SK-N-SH treated with all-trans-retinoic acid at 6 μM for 48 hours (cell line): ENCODE results near the gene AGAP1.

ENCODE experiments used
- ATAC-seq: fragments of 200-7000 bp; cut with Tn5 transposase; 3 replicates; pipeline ENCODE4 v1.9.1; 2020; ENCODE audit warnings: mild to moderate bottlenecking, moderate library complexity
- ARNTL ChIP-seq: fragments of 450-650 bp; formaldehyde crosslinking; IDR thresholded peaks from 2 replicates; pipeline ENCODE4 v1.5.0; 2020; ENCODE audit warnings: low read depth, mild to moderate bottlenecking, moderate library complexity, borderline replicate concordance
- BACH2 ChIP-seq: fragments of 250-450 bp; sonication (Bioruptor Pico); IDR thresholded peaks from 2 replicates; pipeline ENCODE4 v1.9.0; 2021; ENCODE audit warnings: mild to moderate bottlenecking, borderline replicate concordance
- CSDC2 ChIP-seq: fragments of 250-450 bp; sonication (Bioruptor Pico); IDR thresholded peaks from 2 replicates; pipeline ENCODE4 v1.5.0; 2020; ENCODE audit warnings: mild to moderate bottlenecking, moderate library complexity
- GLIS3 ChIP-seq: fragments of 250-450 bp; sonication (Bioruptor Pico); IDR thresholded peaks from 2 replicates; pipeline ENCODE4 v1.5.0; 2020; ENCODE audit warnings: mild to moderate bottlenecking, moderate library complexity
- ISL1 ChIP-seq: fragments of 250-450 bp; sonication (Bioruptor Pico); IDR thresholded peaks from 2 replicates; pipeline ENCODE4 v2.1.2; 2022; ENCODE audit warnings: mild to moderate bottlenecking, moderate library complexity
- OSR1 ChIP-seq: fragments of 250-450 bp; sonication (Bioruptor Pico); IDR thresholded peaks from 2 replicates; pipeline ENCODE4 v1.8.0; 2022; ENCODE audit warnings: moderate library complexity, mild to moderate bottlenecking, inconsistent platforms
- PPARA ChIP-seq: fragments of 250-450 bp; sonication (Bioruptor Pico); IDR thresholded peaks from 2 replicates; pipeline ENCODE4 v1.5.0; 2020; ENCODE audit warnings: mild to moderate bottlenecking, borderline replicate concordance
- RARB ChIP-seq: fragments of 250-450 bp; sonication (Bioruptor Pico); IDR thresholded peaks from 2 replicates; pipeline ENCODE4 v1.8.0; 2021; ENCODE audit warnings: mild to moderate bottlenecking, moderate library complexity
- SNAI2 ChIP-seq: fragments of 250-450 bp; sonication (Bioruptor Pico); IDR thresholded peaks from 2 replicates; pipeline ENCODE4 v1.5.0; 2020; ENCODE audit warnings: mild to moderate bottlenecking, moderate library complexity
- TOX ChIP-seq: fragments of 250-450 bp; sonication (Bioruptor Pico); IDR thresholded peaks from 2 replicates; pipeline ENCODE4 v1.8.0; 2021; ENCODE audit warnings: mild to moderate bottlenecking, moderate library complexity, borderline replicate concordance
- ZC3H10 ChIP-seq: fragments of 250-450 bp; sonication (Bioruptor Pico); IDR thresholded peaks from 2 replicates; pipeline ENCODE4 v1.5.1; 2021; ENCODE audit warnings: mild to moderate bottlenecking, moderate library complexity
- ZFP3 ChIP-seq: fragments of 250-450 bp; sonication (Bioruptor Pico); IDR thresholded peaks from 2 replicates; pipeline ENCODE4 v1.5.0; 2020; ENCODE audit warnings: mild to moderate bottlenecking, moderate library complexity
- ZFP30 ChIP-seq: fragments of 450-650 bp; formaldehyde crosslinking; IDR thresholded peaks from 2 replicates; pipeline ENCODE4 v1.5.0; 2022; ENCODE audit warnings: mild to moderate bottlenecking, moderate library complexity
- ZNF565 ChIP-seq: fragments of 450-650 bp; formaldehyde crosslinking; conservative IDR thresholded peaks from 2 replicates; pipeline ENCODE4 v1.5.0; 2020; ENCODE audit warnings: low read depth, mild to moderate bottlenecking, moderate library complexity
- ZNF70 ChIP-seq: fragments of 450-650 bp; formaldehyde crosslinking; IDR thresholded peaks from 2 replicates; pipeline ENCODE4 v1.5.0; 2020; ENCODE audit warnings: mild to moderate bottlenecking, moderate library complexity
- ZNF8 ChIP-seq: fragments of 450-650 bp; formaldehyde crosslinking; IDR thresholded peaks from 2 replicates; pipeline ENCODE4 v1.5.0; 2020; ENCODE audit warnings: mild to moderate bottlenecking, moderate library complexity
- TF ChIP-seq, protein P1 (sequence below): fragments of 250-450 bp; sonication (Bioruptor Pico); IDR thresholded peaks from 2 replicates; pipeline ENCODE4 v1.5.1; 2021; ENCODE audit warnings: mild to moderate bottlenecking, moderate library complexity
- TF ChIP-seq, protein P2 (sequence below): fragments of 250-450 bp; sonication (Bioruptor Pico); IDR thresholded peaks from 2 replicates; pipeline ENCODE4 v1.5.0; 2020; ENCODE audit warnings: mild to moderate bottlenecking, moderate library complexity
- TF ChIP-seq, protein P3 (sequence below): fragments of 250-450 bp; sonication (Bioruptor Pico); IDR thresholded peaks from 2 replicates; pipeline ENCODE4 v1.8.0; 2021; ENCODE audit warnings: low read depth, mild to moderate bottlenecking, moderate library complexity, borderline replicate concordance

Gene AGAP1

DNA sequence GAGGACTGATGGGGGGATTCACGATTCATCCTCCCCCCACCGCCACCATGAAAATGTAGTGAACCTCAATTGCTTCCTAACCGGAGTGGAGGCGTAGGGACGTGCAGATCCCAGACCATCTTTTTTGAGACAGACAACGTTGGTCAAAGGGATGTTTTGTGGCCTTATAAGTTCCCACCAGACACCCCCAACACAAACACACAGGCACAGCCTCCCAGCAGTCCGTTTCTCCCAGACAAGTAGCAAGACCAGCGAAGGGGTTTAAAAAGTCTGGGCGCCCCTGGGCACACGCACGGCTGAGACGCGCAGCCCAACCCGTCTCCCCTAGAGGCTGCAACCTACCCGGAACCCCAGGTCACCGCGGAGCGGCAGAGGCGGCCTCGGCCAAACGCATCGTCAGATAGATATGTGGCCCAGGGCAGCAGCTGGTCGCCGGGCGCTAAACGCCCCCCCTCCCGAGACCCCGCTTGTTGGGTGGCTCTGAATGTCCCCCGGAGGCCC is 673.0 kb downstream of the AGAP1 start:
- peak; percentile 4; the same call in 1 of the 3 replicates for ATAC-seq
- TF ChIP-seq ZNF8 (CRISPR knock-in tag) (no peak), SNAI2 (CRISPR knock-in tag) (no peak), ARNTL (no peak), ZFP30 (CRISPR knock-in tag) (no peak), ZC3H10 (CRISPR knock-in tag) (no peak), TOX (CRISPR knock-in tag) (no peak), OSR1 (CRISPR knock-in tag) (no peak), ZFP3 (no peak), ZNF70 (no peak), ISL1 (CRISPR knock-in tag) (no peak)
- TF ChIP-seq, protein P1, sequence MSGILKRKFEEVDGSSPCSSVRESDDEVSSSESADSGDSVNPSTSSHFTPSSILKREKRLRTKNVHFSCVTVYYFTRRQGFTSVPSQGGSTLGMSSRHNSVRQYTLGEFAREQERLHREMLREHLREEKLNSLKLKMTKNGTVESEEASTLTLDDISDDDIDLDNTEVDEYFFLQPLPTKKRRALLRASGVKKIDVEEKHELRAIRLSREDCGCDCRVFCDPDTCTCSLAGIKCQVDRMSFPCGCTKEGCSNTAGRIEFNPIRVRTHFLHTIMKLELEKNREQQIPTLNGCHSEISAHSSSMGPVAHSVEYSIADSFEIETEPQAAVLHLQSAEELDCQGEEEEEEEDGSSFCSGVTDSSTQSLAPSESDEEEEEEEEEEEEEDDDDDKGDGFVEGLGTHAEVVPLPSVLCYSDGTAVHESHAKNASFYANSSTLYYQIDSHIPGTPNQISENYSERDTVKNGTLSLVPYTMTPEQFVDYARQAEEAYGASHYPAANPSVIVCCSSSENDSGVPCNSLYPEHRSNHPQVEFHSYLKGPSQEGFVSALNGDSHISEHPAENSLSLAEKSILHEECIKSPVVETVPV: no peak
- TF ChIP-seq, protein P2, sequence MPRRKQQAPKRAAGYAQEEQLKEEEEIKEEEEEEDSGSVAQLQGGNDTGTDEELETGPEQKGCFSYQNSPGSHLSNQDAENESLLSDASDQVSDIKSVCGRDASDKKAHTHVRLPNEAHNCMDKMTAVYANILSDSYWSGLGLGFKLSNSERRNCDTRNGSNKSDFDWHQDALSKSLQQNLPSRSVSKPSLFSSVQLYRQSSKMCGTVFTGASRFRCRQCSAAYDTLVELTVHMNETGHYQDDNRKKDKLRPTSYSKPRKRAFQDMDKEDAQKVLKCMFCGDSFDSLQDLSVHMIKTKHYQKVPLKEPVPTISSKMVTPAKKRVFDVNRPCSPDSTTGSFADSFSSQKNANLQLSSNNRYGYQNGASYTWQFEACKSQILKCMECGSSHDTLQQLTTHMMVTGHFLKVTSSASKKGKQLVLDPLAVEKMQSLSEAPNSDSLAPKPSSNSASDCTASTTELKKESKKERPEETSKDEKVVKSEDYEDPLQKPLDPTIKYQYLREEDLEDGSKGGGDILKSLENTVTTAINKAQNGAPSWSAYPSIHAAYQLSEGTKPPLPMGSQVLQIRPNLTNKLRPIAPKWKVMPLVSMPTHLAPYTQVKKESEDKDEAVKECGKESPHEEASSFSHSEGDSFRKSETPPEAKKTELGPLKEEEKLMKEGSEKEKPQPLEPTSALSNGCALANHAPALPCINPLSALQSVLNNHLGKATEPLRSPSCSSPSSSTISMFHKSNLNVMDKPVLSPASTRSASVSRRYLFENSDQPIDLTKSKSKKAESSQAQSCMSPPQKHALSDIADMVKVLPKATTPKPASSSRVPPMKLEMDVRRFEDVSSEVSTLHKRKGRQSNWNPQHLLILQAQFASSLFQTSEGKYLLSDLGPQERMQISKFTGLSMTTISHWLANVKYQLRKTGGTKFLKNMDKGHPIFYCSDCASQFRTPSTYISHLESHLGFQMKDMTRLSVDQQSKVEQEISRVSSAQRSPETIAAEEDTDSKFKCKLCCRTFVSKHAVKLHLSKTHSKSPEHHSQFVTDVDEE: no peak
- TF ChIP-seq, all 23 proteins: peak for 0

DNA sequence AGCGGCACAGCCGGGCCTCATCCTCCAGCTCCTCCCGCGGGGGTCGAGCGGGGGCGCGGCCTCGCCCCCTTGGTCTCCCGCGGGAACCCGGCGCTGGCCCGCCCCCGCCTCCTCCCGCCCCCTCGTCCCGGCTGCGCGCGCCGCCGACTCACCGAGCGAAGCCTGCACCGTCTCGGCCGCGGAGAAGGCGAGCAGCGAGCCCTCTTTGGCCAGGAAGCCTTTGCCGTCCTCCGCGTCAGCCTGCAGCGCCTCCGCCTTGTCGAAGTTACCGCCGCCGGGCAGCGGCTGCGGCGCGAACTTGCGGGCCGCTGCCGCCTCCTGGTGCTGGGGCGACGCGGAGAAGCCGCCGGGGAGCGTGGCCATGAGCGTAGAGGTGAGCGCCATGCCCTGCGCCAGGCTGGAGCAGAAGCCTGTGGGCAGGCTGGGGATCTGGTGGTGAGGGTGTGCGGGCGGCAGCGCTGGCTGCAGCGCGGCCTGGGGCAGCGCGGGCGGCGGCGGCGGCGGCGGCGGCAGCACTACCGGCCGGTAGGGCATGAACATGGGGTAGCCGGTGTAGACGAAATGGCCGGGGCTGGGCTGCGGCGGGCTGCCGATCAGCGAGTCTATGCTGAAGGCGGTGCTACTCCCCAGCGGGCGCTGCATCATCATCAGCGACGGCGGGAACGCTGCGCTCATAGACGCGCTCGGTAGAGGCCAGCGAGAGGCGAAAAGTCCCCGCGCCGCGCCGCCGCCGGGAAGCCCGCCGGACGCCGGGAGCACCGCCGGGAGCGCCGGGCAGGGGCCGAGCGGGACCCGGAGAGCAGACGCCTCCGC is 673.7 kb downstream of the AGAP1 start:
- TF ChIP-seq ZFP30 (CRISPR knock-in tag) (no peak), CSDC2 (CRISPR knock-in tag) (no peak), PPARA (CRISPR knock-in tag) (no peak), ZNF565 (CRISPR knock-in tag) (no peak), OSR1 (CRISPR knock-in tag) (no peak), SNAI2 (CRISPR knock-in tag) (no peak), ISL1 (CRISPR knock-in tag) (no peak), GLIS3 (no peak), RARB (CRISPR knock-in tag) (no peak)
- TF ChIP-seq, protein P2: no peak
- TF ChIP-seq, protein P3, sequence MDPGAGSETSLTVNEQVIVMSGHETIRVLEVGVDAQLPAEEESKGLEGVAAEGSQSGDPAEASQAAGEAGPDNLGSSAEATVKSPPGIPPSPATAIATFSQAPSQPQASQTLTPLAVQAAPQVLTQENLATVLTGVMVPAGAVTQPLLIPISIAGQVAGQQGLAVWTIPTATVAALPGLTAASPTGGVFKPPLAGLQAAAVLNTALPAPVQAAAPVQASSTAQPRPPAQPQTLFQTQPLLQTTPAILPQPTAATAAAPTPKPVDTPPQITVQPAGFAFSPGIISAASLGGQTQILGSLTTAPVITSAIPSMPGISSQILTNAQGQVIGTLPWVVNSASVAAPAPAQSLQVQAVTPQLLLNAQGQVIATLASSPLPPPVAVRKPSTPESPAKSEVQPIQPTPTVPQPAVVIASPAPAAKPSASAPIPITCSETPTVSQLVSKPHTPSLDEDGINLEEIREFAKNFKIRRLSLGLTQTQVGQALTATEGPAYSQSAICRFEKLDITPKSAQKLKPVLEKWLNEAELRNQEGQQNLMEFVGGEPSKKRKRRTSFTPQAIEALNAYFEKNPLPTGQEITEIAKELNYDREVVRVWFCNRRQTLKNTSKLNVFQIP (CRISPR knock-in tag): no peak
- ATAC-seq: peak; percentile 53

DNA sequence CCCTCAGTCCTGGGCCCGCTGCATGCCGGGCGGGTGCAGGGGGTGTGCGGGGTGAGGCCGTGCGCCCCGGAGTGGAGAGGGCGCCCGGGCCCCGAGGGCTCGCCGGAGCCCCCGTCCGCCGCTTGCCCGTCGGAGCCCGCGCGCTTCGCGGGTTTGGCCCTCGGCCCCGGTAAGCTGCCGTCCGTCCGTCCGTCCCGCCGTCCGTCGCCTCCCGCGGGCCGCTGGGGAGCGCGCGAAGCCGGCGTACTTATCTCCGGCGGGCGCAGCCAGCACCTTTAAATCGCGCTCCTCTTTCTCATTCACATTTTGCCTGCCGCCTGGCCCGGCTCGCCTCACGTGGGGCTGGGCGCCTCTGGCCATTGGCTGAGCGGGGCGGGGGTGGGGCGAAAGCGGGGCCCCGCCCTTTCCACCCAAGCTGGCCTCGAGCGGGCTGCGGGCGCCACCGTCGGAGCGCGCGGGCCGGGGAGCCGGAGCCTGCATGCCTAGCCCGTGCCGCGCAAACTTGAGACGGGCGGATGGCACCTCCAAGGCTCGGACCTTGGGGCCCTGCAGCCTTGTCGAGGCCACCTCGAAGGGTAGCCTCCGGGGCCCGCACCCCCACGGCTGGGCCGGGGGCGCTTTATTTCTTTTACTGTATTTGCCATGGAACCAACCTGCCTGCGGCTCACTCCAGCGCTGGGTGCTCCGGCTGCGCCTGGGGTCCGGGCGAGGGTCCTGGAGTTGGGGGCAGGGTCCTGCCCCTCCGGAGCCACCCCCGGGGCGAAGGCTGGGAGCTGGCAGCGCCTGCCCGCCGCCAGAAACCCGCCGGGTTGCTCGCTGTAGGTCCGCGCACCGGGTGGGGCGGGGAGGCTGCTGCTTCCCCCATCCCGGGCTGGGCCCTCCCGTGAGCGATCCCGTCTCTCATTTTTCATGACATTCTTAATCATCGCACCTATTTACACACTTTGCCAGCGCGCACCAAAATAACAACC is 674.6 kb downstream of the AGAP1 start, which contains the start of gene GBX2:
Gene GBX2, minus strand, starts transcription at position 277 of the 971 bp plus-strand sequence. CDS start 415 bp downstream, outside the sequence.
- TF ChIP-seq, protein P1: no peak
- TF ChIP-seq SNAI2 (CRISPR knock-in tag): no peak
- no peak for TF ChIP-seq OSR1 (CRISPR knock-in tag)
- TF ChIP-seq, protein P3 (CRISPR knock-in tag): no peak
- no peak for TF ChIP-seq BACH2 (CRISPR knock-in tag)
- peak; percentile 46 for ATAC-seq
